ENCODE measurements around the gene PTPRD.

The PTPRD gene

GRCh38 chr9:9612755-9613154 is 1000.0 kb downstream of the PTPRD start:
- no peak overlapping the region for H3K4me3 ChIP-seq (ENCODE audit: low read length)
- DNase-seq (ENCODE audit: low read depth, low spot score): no peak

GRCh38 chr9:9612270-9612669 is 1000.5 kb downstream of the PTPRD start:
- no peak overlapping the region for H3K4me3 ChIP-seq (ENCODE audit: low read length)
- DNase-seq (ENCODE audit: low read depth, low spot score): peak; percentile 23

DNA sequence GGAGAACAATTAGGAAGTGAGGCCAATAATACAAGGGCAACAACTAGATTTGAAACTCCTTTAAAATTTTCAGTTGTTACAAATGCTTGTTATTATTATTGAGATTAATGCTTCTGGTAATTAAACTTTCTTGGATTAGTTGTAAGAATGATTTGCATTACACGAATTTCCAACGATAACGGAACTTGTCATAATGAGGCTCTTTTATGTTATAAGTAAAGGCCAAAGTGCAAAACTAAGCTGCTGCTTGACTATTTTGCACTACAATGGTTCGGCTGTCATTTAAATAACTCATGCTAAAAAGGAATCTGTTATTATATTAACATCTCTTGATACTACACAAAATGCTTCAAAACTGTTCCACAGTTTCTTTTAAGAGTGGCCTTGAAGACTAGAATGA is 1007.1 kb downstream of the PTPRD start:
- DNase-seq (ENCODE audit: low read depth, low spot score): no peak
- no peak overlapping the region for H3K4me3 ChIP-seq (ENCODE audit: low read length)

DNA sequence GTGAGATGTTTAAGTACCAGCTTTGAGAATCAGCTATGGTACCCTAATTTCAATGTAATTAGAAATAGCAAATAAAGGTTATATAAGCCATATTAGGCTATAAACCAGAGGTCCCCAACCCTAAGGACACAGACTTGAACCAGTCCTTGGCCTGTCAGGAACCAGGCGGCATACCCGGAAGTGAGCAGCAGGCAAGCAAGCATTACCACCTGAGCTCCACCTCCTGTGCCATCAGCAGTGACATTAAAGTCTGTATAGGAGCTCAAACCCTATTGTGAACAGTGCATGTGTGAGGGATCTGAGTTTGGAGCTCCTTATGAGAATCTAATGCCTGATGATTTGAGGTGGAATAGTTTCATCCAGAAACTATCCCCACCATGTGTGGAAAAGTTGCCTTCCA is 1009.5 kb downstream of the PTPRD start:
- DNase-seq (ENCODE audit: low read depth, low spot score): no peak
- no peak overlapping the region for H3K4me3 ChIP-seq (ENCODE audit: low read length)

DNA sequence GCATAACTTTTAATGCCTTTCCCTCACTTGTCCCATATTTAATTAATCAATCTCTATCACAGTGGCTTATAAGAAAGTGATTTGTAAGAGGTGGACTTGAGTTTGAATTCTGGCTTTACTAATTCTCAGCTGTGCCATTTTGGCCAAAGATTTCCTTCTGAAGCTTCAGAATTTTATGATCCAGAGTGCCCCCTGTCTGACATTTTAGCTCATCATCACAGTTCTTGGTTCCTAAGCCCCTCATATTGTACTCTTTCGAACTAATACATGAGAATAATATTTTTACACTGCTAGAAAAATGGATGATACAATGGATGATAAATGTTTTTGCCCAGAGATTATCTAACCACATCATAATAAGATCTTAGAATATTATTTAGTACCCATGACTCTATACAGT is 1014.1 kb downstream of the PTPRD start:
- no peak for DNase-seq (ENCODE audit: low read depth, low spot score)
- no peak overlapping the region for H3K4me3 ChIP-seq (ENCODE audit: low read length)

GRCh38 chr9:9592104-9592503 is 1020.7 kb downstream of the PTPRD start:
- no peak overlapping the region for H3K4me3 ChIP-seq (ENCODE audit: low read length)
- no peak for DNase-seq (ENCODE audit: low read depth, low spot score)

DNA sequence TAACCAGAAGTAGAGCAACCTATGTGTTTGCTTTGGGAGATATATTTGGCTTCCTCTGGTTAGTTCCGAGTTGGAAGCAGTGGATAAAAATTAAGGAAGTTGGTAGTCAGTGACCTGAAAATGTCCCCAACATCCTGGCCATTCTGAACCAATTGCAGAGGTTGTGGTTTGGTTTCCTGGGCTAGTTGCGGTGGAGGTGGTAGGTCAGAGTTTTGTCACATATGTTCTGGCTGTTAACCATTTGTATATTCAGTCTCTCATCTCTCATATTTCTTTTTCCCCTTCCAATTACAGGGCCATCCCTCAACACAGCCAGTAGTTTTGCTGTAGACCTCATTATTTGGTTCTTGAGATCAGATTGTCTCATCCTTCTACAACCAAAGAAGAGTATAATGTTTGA is 1026.9 kb downstream of the PTPRD start:
- DNase-seq (ENCODE audit: low read depth, low spot score): no peak
- no peak overlapping the region for H3K4me3 ChIP-seq (ENCODE audit: low read length)

DNA sequence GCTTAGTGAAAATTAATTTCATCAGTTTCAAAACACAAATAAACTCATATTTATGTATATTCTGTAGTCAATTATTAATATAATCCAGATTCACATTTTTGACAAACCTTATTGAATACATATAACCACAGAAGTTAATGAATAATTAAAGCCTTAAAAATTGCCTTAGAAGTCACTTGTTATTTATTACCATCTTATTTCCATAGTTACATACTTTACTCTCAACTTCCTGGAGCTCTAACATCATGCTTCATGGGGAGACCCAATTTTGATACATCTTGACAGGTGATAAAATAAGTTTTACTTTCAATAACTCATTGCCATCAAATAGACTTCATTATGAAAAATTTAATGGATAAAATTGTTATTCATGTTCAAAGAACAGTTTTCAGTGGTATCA is 1038.7 kb downstream of the PTPRD start:
- no peak for DNase-seq (ENCODE audit: low read depth, low spot score)
- no peak overlapping the region for H3K4me3 ChIP-seq (ENCODE audit: low read length)

GRCh38 chr9:9565700-9566099 is 1047.1 kb downstream of the PTPRD start:
- no peak for DNase-seq (ENCODE audit: low read depth, low spot score)

GRCh38 chr9:9563817-9564216 is 1049.0 kb downstream of the PTPRD start:
- DNase-seq (ENCODE audit: low read depth, low spot score): no peak

More at GRCh38 chr9:9565700-9566099, 1047.1 kb downstream of the PTPRD start:
- no peak overlapping the region for H3K4me3 ChIP-seq (ENCODE audit: low read length)

DNA sequence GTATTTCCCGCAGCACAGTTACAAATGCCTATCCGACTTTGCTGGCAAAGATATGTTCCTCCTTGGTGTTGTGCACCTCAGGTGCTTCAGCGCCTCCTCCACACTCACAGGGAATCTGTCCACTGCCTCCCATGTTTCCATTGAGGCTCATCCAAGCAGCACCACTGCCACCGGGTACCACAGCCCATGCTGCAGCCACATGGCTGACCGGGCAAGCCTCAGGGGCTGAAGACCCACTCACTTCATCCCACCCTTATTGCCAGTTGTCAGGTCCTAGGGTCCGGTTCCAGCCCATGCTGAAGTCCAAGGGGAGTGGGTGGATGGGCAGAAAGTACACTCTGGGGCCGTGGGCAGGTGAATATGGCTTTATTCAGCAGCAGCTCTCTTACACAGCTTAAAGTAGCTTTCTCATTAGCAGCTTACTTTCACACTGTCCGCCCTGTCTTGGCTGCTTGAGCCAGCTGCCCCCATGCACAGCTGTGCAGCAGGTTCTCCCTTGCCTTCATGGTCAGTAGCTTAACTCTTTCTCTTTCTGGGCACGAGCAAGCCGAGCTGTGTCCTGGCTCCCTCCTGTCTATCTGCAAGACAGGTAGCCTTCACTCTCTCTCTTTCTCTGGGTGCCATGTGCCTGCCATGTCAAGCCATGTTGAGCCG is 1052.3 kb downstream of the PTPRD start:
- H3K4me3 ChIP-seq (ENCODE audit: low read length): no peak overlapping the region
- DNase-seq (ENCODE audit: low read depth, low spot score): no peak

More at GRCh38 chr9:9563817-9564216, 1049.0 kb downstream of the PTPRD start:
- H3K4me3 ChIP-seq (ENCODE audit: low read length): no peak overlapping the region

DNA sequence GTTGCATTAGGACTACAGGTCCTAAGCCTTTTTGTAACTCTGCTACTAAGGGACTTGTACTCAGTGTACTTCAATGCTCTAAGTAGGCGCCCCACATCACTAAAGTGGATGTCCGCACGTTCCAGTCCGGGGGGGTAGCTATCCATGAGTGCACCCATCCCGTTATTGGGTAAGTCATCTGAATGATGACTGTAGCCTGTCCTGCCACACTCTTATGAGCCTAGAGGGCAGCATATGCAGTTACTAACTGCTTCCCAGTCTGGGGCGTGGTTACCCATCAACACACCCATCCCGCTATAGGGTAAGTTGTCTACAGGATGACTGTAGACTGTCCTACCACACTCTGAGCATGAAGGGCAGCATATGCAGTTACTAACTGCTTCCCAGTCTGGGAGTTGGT is 1053.9 kb downstream of the PTPRD start:
- DNase-seq (ENCODE audit: low read depth, low spot score): no peak
- H3K4me3 ChIP-seq (ENCODE audit: low read length): no peak overlapping the region

GRCh38 chr9:9557804-9558334 is 1054.9 kb downstream of the PTPRD start:
- H3K4me3 ChIP-seq (ENCODE audit: low read length): no peak overlapping the region
- DNase-seq (ENCODE audit: low read depth, low spot score): no peak

GRCh38 chr9:9556865-9557803 is 1055.7 kb downstream of the PTPRD start:
- no peak for DNase-seq (ENCODE audit: low read depth, low spot score)
- H3K4me3 ChIP-seq (ENCODE audit: low read length): no peak overlapping the region

GRCh38 chr9:9552665-9553064 is 1060.1 kb downstream of the PTPRD start:
- DNase-seq (ENCODE audit: low read depth, low spot score): no peak
- H3K4me3 ChIP-seq (ENCODE audit: low read length): no peak overlapping the region

DNA sequence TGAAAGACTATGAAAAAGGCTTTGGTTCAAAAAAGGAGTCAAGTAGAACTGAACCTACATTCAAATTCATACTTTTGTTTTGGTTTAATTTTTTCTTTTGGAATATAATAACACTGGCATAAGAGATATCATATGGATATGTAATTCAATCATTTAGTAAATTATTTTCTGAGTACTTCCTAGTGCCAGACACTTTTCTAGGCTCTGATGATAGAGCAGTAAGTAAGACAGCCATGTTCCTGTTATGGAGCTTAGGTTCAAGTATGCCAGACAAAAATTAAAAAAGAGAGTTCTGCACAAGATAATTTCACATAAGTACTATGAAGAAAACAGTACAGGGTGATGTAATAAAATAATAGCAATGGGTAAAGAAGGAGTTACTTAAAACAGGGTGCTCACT is 1074.0 kb downstream of the PTPRD start:
- H3K4me3 ChIP-seq (ENCODE audit: low read length): no peak overlapping the region
- DNase-seq (ENCODE audit: low read depth, low spot score): no peak

- DNase-seq (ENCODE audit: low read depth, low spot score): no peak
- H3K4me3 ChIP-seq (ENCODE audit: low read length): no peak overlapping the region
Observed at GRCh38 chr9:9538356-9538755, 1074.4 kb downstream of the PTPRD start.

DNA sequence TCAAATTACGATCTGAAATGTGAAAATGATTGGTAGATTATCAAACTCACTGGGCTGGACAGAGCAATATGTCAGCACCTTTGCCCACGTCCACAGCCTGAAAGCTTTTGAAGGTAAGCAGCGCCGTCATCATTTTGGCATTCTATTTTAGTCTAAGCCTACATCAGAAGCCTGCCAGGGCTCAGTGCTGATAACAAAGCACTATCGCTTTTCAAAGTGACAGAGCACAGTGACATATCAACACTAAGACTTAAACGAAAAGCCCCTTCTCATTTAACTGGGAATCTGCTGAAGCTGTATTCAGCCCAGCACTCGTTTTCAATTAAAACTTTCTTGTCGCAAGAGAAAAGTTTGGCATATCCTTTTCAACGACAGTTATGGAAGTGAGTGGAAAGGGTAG is 1076.3 kb downstream of the PTPRD start:
- no peak overlapping the region for H3K4me3 ChIP-seq (ENCODE audit: low read length)

DNA sequence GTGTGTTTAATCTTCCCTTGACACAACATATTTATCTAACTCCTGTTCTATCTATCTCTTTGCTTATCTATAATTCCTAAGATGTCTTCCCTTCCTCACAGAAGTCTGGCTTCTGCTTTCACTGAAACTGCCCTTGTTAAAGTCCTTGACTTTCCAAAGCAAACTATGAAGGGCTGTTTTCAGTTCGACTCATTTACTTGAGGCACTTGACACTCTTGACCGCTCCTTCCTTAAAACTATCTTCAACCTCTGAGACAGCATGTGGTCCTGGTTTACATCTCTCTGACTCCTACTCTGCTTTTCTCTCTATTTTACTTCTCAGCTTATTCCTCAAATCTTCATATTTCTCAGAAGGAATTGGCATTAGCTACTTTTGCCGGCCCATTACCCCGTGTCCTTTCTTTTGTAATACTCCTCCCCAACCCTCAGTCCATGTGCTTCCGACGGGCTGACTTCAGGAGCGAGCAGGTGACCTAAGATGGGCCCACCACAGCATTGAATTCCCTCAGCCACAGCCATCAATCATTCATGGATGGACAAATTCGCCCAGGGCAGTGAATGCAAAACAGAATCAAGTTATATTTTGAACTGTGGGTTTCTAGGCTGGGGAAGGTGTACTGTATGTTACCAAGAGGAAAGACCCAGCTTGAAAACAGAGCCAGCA is 1089.2 kb downstream of the PTPRD start:
- DNase-seq (ENCODE audit: low read depth, low spot score): no peak
- no peak overlapping the region for H3K4me3 ChIP-seq (ENCODE audit: low read length)

More for the DNA sequence above, 1076.3 kb downstream of the PTPRD start:
- no peak for DNase-seq (ENCODE audit: low read depth, low spot score)

DNA sequence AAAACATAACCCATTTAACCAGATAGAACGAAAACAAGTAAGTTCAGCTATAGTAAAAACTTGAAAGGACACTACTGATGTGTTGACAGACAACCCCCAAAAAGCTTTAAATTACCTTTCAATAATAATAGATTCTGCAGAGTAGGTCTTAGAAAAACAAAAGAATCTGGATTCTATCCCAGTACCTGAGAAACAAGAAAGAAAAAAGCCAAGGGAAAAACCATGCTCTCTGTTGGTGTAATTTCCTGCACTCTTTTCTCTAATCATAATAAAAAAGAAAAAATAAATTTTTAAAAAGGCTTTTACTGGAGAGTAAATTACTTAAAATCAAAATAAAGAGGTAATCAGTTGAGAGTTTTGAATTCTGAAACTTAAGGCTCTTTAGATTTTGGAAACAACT is 1090.4 kb downstream of the PTPRD start:
- DNase-seq (ENCODE audit: low read depth, low spot score): no peak
- H3K4me3 ChIP-seq (ENCODE audit: low read length): no peak overlapping the region
